Breast epithelium (tissue), 3 donors: ENCODE measurements around the gene ACVR1.

Experiments
- CTCF ChIP-seq, 3 donors: fragments of 450-650 bp; IDR thresholded peaks; one replicate each; pipeline ENCODE4 v1.5.1; 2016 to 2017; ENCODE audit warnings: antibody characterized with exemption in 3 of 3, mild to moderate bottlenecking in 3 of 3, moderate library complexity in 3 of 3
- POLR2A ChIP-seq: fragments of 450-650 bp; IDR thresholded peaks from one replicate; pipeline ENCODE4 v1.6.1; 2016; ENCODE audit warnings: antibody characterized with exemption, mild to moderate bottlenecking, moderate library complexity
- POLR2AphosphoS5 ChIP-seq, 3 donors: sonication (generic); formaldehyde crosslinking; IDR thresholded peaks; one replicate each; pipeline ENCODE4 v1.6.1; 2017; ENCODE audit warnings: antibody characterized with exemption in 3 of 3

GRCh38 chr2:157856187-157856515 is 20.0 kb downstream of the ACVR1 start:
- TF ChIP-seq CTCF (IDR thresholded peaks at IDR 0.05) (no peak), POLR2A (no peak), POLR2AphosphoS5 (IDR thresholded peaks at IDR 0.05) (no peak)
